ENCODE measurements around the gene IL18RAP. TPM values are rescaled to one million over a fixed set of nuclear protein-coding genes. Genes with fewer than 3 reads are reported as not detected.

Gene IL18RAP
- total RNA-seq, 1 donor from 2014 or later: not detected

- Mint-ChIP-seq H3K27ac (ENCODE audit: unreplicated experiment) (no peak overlapping the region), H3K4me1 (ENCODE audit: low read depth) (no peaks in the 10 kb centered on the region), H3K4me3 (ENCODE audit: unreplicated experiment) (no peak overlapping the region), H3K36me3 (ENCODE audit: low read depth) (peaks cover 4% of the 10 kb centered on the region), H3K9me3 (ENCODE audit: low read depth) (peaks cover 9% of the 10 kb centered on the region), H3K27me3 (ENCODE audit: low read depth) (peaks cover 29% of the 10 kb centered on the region)
- TF ChIP-seq, protein P1, sequence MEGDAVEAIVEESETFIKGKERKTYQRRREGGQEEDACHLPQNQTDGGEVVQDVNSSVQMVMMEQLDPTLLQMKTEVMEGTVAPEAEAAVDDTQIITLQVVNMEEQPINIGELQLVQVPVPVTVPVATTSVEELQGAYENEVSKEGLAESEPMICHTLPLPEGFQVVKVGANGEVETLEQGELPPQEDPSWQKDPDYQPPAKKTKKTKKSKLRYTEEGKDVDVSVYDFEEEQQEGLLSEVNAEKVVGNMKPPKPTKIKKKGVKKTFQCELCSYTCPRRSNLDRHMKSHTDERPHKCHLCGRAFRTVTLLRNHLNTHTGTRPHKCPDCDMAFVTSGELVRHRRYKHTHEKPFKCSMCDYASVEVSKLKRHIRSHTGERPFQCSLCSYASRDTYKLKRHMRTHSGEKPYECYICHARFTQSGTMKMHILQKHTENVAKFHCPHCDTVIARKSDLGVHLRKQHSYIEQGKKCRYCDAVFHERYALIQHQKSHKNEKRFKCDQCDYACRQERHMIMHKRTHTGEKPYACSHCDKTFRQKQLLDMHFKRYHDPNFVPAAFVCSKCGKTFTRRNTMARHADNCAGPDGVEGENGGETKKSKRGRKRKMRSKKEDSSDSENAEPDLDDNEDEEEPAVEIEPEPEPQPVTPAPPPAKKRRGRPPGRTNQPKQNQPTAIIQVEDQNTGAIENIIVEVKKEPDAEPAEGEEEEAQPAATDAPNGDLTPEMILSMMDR (IDR thresholded peaks at IDR 0.05): no peak
- no peak for DNase-seq (ENCODE audit: low spot score)
Observed at GRCh38 chr2:102453501-102453900, 30.5 kb downstream of the IL18RAP start.

GRCh38 chr2:102455061-102455670 lies 32.2 kb downstream of the IL18RAP start:
- H3K36me3 Mint-ChIP-seq (ENCODE audit: low read depth): peaks cover 4% of the 10 kb centered on the region
- TF ChIP-seq, protein P1 (IDR thresholded peaks at IDR 0.05): no peak
- H3K9me3 Mint-ChIP-seq (ENCODE audit: low read depth): peaks cover 9% of the 10 kb centered on the region
- no peaks in the 10 kb centered on the region for H3K4me1 Mint-ChIP-seq (ENCODE audit: low read depth)
- H3K27me3 Mint-ChIP-seq (ENCODE audit: low read depth): peaks cover 39% of the 10 kb centered on the region
- H3K4me3 Mint-ChIP-seq (ENCODE audit: unreplicated experiment): no peak overlapping the region
- DNase-seq (ENCODE audit: low spot score): no peak
- H3K27ac Mint-ChIP-seq (ENCODE audit: unreplicated experiment): no peak overlapping the region

GRCh38 chr2:102460467-102460866 lies 37.5 kb downstream of the IL18RAP start:
- Mint-ChIP-seq H3K36me3 (ENCODE audit: low read depth) (peaks cover 6% of the 10 kb centered on the region), H3K27ac (ENCODE audit: unreplicated experiment) (no peak overlapping the region), H3K4me3 (ENCODE audit: unreplicated experiment) (no peak overlapping the region), H3K9me3 (ENCODE audit: low read depth) (peaks cover 15% of the 10 kb centered on the region), H3K4me1 (ENCODE audit: low read depth) (no peaks in the 10 kb centered on the region), H3K27me3 (ENCODE audit: low read depth) (peaks cover 46% of the 10 kb centered on the region)
- TF ChIP-seq, protein P1 (IDR thresholded peaks at IDR 0.05): no peak
- no peak for DNase-seq (ENCODE audit: low spot score)

- H3K9me3 Mint-ChIP-seq (ENCODE audit: low read depth): peaks cover 8% of the 10 kb centered on the region
- no peaks in the 10 kb centered on the region for H3K4me1 Mint-ChIP-seq (ENCODE audit: low read depth)
- peaks cover 2% of the 10 kb centered on the region for H3K36me3 Mint-ChIP-seq (ENCODE audit: low read depth)
- H3K27ac Mint-ChIP-seq (ENCODE audit: unreplicated experiment): no peak overlapping the region
- TF ChIP-seq, protein P1 (IDR thresholded peaks at IDR 0.05): no peak
- no peak for DNase-seq (ENCODE audit: low spot score)
- peaks cover 47% of the 10 kb centered on the region for H3K27me3 Mint-ChIP-seq (ENCODE audit: low read depth)
- no peak overlapping the region for H3K4me3 Mint-ChIP-seq (ENCODE audit: unreplicated experiment)
Observed at GRCh38 chr2:102461188-102461587, 38.2 kb downstream of the IL18RAP start.

- Mint-ChIP-seq H3K4me3 (ENCODE audit: unreplicated experiment) (no peak overlapping the region), H3K36me3 (ENCODE audit: low read depth) (peaks cover 2% of the 10 kb centered on the region), H3K27me3 (ENCODE audit: low read depth) (peaks cover 46% of the 10 kb centered on the region), H3K9me3 (ENCODE audit: low read depth) (peaks cover 8% of the 10 kb centered on the region), H3K4me1 (ENCODE audit: low read depth) (no peaks in the 10 kb centered on the region), H3K27ac (ENCODE audit: unreplicated experiment) (no peak overlapping the region)
- TF ChIP-seq, protein P1 (IDR thresholded peaks at IDR 0.05): no peak
- no peak for DNase-seq (ENCODE audit: low spot score)
Observed at GRCh38 chr2:102463160-102463559, 40.2 kb downstream of the IL18RAP start.

Data from chondrocyte (in vitro differentiated cells).